Type B pancreatic cell (in vitro differentiated cells): ENCODE results near the gene UBR1. TPM values are rescaled to one million over a fixed set of nuclear protein-coding genes. Genes with fewer than 3 reads are reported as not detected.

ENCODE experiments used
- DNase-seq: peaks from one replicate; pipeline ENCODE4 v3.0.0; 2021; ENCODE audit warnings: mixed read lengths; ENCODE audit not compliant: unreplicated experiment; ENCODE audit errors: extremely low spot score
- H3K27ac Mint-ChIP-seq: 2 replicates; pipeline ENCODE4 v1.8.0; 2021; ENCODE audit warnings: mild to moderate bottlenecking, mixed read lengths
- H3K27me3 Mint-ChIP-seq: 2 replicates; pipeline ENCODE4 v1.8.0; 2021; ENCODE audit warnings: mixed read lengths
- H3K36me3 Mint-ChIP-seq: 2 replicates; pipeline ENCODE4 v1.8.0; 2021; ENCODE audit warnings: mixed read lengths
- H3K4me1 Mint-ChIP-seq: one replicate; pipeline ENCODE4 v1.8.0; 2021; ENCODE audit warnings: mixed read lengths; ENCODE audit not compliant: unreplicated experiment
- H3K4me3 Mint-ChIP-seq: 2 replicates; pipeline ENCODE4 v1.8.0; 2021; ENCODE audit warnings: mild to moderate bottlenecking, mixed read lengths
- H3K9me3 Mint-ChIP-seq: 2 replicates; pipeline ENCODE4 v1.8.0; 2021; ENCODE audit warnings: mixed read lengths
- long read RNA-seq: library from polyadenylated mRNA; unstranded; transcript quantifications from one replicate; pipeline ENCODE4 v2.0.0, GENCODE V29; 2020
- total RNA-seq: library from RNA; stranded (reverse); gene quantifications from 2 replicates; pipeline ENCODE4 v1.2.1, GENCODE V29; 2021; ENCODE audit warnings: low replicate concordance
- TF ChIP-seq, protein P1 (sequence below): fragments of 200-600 bp; sonication (generic); conservative IDR thresholded peaks from 2 replicates; pipeline ENCODE4 v1.5.0; 2021; ENCODE audit warnings: antibody characterized with exemption, mild to moderate bottlenecking

UBR1 gene
- 21.1 and 28.3 TPM in 2 replicates for total RNA-seq
- long read RNA-seq, partial matches to known transcripts = 41 of 56 reads
- long read RNA-seq, other reads (novel, unspliced or antisense) = 11 of 56 reads

DNA sequence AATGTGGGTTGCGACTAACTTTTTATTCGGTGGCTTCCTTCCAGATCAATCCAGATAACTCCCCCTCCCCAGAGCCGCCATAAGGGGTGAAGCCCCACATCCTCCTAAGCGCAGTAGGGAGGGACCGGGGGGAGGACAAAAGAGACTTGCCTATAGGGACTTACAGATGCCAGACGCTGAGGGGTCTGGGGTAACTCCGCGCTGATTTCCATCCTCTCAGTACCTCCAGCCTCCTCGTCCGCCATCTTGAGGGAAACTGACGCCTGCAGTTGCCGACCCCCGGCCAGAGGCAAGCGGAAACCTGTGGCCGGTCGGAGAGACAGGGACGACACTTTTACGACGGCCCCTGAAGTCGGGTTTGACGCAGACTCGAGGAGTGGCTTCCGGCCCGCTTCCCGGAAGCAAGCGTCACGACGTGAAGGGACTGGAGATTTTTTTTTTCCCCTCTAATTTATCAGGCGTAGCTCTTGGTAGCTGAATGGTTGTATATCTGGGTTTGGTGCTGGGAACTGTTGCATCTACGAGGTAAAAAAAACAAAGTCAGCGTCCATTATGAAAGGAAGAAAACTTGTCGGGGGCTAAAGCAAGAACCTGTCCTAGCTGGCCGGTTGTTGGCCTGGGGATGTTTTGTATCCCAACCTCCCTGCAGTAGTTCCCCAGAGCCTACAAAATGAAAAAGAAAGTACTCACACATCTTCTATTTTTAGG is at the start of gene UBR1:
UBR1 (minus strand) TSS at position 261 of the 708 bp plus-strand sequence; CDS start at position 245, 16 bp downstream.
- peak within 1 kb of the TSS; percentile 91 for H3K27ac Mint-ChIP-seq
- peaks cover 25% of the 10 kb centered on the region for H3K36me3 Mint-ChIP-seq
- H3K27me3 Mint-ChIP-seq = no peaks in the 10 kb centered on the region
- peak; percentile 87 for DNase-seq
- H3K4me1 Mint-ChIP-seq = peaks cover 26% of the 10 kb centered on the region
- TF ChIP-seq, protein P1, sequence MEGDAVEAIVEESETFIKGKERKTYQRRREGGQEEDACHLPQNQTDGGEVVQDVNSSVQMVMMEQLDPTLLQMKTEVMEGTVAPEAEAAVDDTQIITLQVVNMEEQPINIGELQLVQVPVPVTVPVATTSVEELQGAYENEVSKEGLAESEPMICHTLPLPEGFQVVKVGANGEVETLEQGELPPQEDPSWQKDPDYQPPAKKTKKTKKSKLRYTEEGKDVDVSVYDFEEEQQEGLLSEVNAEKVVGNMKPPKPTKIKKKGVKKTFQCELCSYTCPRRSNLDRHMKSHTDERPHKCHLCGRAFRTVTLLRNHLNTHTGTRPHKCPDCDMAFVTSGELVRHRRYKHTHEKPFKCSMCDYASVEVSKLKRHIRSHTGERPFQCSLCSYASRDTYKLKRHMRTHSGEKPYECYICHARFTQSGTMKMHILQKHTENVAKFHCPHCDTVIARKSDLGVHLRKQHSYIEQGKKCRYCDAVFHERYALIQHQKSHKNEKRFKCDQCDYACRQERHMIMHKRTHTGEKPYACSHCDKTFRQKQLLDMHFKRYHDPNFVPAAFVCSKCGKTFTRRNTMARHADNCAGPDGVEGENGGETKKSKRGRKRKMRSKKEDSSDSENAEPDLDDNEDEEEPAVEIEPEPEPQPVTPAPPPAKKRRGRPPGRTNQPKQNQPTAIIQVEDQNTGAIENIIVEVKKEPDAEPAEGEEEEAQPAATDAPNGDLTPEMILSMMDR = no peak
- H3K9me3 Mint-ChIP-seq = no peaks in the 10 kb centered on the region
- peak within 1 kb of the TSS; percentile 95 for H3K4me3 Mint-ChIP-seq

DNA sequence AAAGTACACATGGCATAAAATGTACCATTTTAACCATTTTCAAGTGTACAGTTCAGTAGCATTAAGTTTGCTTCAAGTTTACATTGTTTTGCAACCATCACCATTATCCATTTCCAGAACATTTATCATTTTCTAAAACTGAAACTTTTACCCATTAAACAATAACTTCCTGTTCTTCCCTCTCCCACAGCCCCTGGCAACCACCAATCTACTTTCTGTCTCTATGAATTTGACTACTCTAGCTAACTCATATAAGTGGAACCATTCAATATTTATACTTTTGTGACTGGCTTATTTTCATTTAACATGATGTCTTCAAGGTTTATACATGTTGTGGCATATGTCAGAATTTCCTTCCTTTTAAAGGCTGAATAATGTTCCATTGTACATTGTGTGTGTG is 47.4 kb upstream of the UBR1 start:
- Mint-ChIP-seq H3K27ac (no peak overlapping the region), H3K4me3 (no peak overlapping the region), H3K9me3 (no peaks in the 10 kb centered on the region), H3K36me3 (peaks cover 4% of the 10 kb centered on the region), H3K27me3 (no peaks in the 10 kb centered on the region), H3K4me1 (no peaks in the 10 kb centered on the region)
- DNase-seq = no peak
- TF ChIP-seq, protein P1 = no peak

DNA sequence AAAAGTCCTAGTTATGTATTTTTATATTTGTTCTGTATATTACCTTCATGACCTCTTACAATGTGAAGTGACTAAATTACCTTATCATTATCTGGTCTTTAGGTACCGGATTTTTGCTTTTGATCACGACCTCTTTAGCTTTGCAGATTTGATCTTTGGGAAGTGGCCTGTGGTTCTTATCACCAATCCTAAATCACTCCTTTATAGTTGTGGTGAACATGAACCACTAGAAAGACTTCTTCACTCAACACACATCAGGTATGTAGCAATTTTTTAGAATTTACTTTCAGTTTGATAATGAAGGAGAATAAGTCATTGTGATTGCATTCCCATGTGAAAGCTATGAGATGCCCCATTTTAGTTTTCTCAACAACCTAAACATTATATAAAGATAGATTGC is 45.9 kb upstream of the UBR1 start:
- no peaks in the 10 kb centered on the region for H3K9me3 Mint-ChIP-seq
- TF ChIP-seq, protein P1 = no peak
- no peak overlapping the region for H3K4me3 Mint-ChIP-seq
- H3K27ac Mint-ChIP-seq = no peak overlapping the region
- H3K27me3 Mint-ChIP-seq = no peaks in the 10 kb centered on the region
- peaks cover 4% of the 10 kb centered on the region for H3K36me3 Mint-ChIP-seq
- H3K4me1 Mint-ChIP-seq = no peaks in the 10 kb centered on the region
- no peak for DNase-seq

DNA sequence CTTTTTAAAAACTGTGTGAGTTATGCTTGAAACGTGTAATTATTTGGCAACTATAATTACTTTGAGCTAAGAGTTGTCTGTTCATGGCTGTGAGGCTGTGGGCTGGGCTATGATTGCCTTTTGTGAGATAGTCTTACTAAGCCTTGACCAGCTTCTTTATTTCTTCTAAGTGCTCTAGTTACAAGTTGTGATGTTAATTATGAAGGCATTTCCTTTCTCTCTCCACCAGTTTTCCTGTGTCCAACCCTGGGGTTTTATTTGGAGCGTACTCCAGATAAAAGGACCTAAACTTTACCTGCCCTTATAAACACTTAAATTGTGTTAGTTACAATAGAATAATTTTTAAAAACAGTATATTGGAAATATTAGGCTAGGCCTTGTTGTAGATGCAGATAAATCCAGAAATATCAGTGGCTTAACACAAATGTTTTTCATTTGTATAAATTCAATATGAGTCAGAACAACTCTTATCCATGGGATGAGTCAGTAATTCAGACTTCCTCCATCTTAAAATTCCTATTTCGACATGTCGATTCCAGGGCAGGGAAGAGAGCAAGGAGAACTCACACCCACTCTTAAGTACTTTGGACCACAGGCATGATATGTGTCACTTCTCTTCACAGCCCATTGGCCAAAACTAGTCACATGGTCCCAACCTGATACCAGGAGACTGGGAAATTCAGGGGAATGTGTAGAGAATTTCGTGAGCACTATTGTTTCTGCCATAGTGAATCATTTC is 44.5 kb upstream of the UBR1 start:
- Mint-ChIP-seq H3K36me3 (peaks cover 8% of the 10 kb centered on the region), H3K27me3 (no peaks in the 10 kb centered on the region), H3K4me1 (no peaks in the 10 kb centered on the region), H3K9me3 (no peaks in the 10 kb centered on the region), H3K27ac (no peak overlapping the region), H3K4me3 (no peak overlapping the region)
- DNase-seq = no peak
- TF ChIP-seq, protein P1 = no peak

DNA sequence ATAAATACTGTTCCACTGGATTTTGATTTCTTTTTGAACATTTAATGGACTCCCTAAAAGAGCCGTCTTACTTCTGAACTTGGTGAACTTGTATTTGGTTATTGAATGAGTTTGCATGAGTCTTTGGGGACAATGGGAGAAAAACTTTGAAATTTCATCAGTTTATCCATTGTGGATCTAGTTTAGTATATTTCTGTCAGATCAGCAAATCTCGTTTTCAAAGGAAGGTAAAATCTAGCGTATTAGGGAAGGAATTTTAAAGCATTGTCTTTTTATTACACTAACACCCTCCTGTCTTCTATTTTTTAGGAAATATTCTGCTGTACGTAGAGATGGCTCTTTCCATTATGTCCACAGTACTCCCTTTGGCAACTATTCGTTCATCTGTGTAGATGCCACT is 40.3 kb upstream of the UBR1 start:
- peaks cover 4% of the 10 kb centered on the region for H3K36me3 Mint-ChIP-seq
- no peak overlapping the region for H3K27ac Mint-ChIP-seq
- H3K4me3 Mint-ChIP-seq = no peak overlapping the region
- no peaks in the 10 kb centered on the region for H3K9me3 Mint-ChIP-seq
- H3K27me3 Mint-ChIP-seq = no peaks in the 10 kb centered on the region
- no peak for DNase-seq
- H3K4me1 Mint-ChIP-seq = no peaks in the 10 kb centered on the region
- TF ChIP-seq, protein P1 = no peak
